H1 (cell line): Measurements from ENCODE around the gene NPHP4. TPM values are rescaled to one million over a fixed set of nuclear protein-coding genes. Genes with fewer than 3 reads are reported as not detected.

Experiments used
- CTCF ChIA-PET: fragments of 300-600 bp; sonication (Branson Sonifier 250); formaldehyde crosslinking; loops from one replicate; lab custom pipeline; 2021; ENCODE audit not compliant: partially characterized antibody; lab: Charles Lee
- POLR2A ChIA-PET: fragments of 300-600 bp; sonication (Branson Sonifier 250); formaldehyde crosslinking; loops from one replicate; lab custom pipeline; 2021; ENCODE audit warnings: inconsistent platforms; ENCODE audit not compliant: partially characterized antibody; lab: Charles Lee
- DNase-seq, 2 experiments: peaks; one replicate each; pipeline versions ENCODE4 v3.0.0 to v3.0.0-alpha.2; 2010 to 2022; ENCODE audit warnings: low spot score in 2 of 2, low read depth in 1 of 2, mixed read lengths in 1 of 2
- FAIRE-seq: peaks from 2 replicates; lab custom pipeline; 2011; peaks lifted over from hg19 to GRCh38; lab: Jason Lieb, UNC
- H2AFZ ChIP-seq: 2 replicates; pipeline ENCODE4 v1.8.1; 2012; ENCODE audit warnings: low read length, inconsistent platforms
- H2AK5ac ChIP-seq: 2 replicates; pipeline ENCODE4 v1.6.1; 2013; ENCODE audit warnings: low read depth, low read length
- H2BK120ac ChIP-seq: replicated peaks from 2 replicates; pipeline ENCODE3; 2013; ENCODE audit warnings: low read depth, low read length, inconsistent platforms
- H2BK12ac ChIP-seq: 2 replicates; pipeline ENCODE4 v1.6.1; 2013; ENCODE audit warnings: low read depth, low read length
- H2BK15ac ChIP-seq: 2 replicates; pipeline ENCODE4 v1.6.1; 2013; ENCODE audit warnings: low read length
- H2BK20ac ChIP-seq: 2 replicates; pipeline ENCODE4 v1.6.1; 2013; ENCODE audit warnings: low read length
- H2BK5ac ChIP-seq: 2 replicates; pipeline ENCODE4 v1.6.1; 2013; ENCODE audit warnings: low read depth, low read length
- H3K14ac ChIP-seq: 2 replicates; pipeline ENCODE4 v1.6.1; 2013; ENCODE audit warnings: inconsistent platforms; ENCODE audit not compliant: insufficient read length
- H3K18ac ChIP-seq: 2 replicates; pipeline ENCODE4 v1.6.1; 2013; ENCODE audit warnings: low read length; ENCODE audit errors: extremely low read depth
- H3K23ac ChIP-seq: 2 replicates; pipeline ENCODE4 v1.6.1; 2013; ENCODE audit warnings: inconsistent platforms; ENCODE audit not compliant: insufficient read length
- H3K23me2 ChIP-seq: 2 replicates; pipeline ENCODE4 v1.6.1; 2013; ENCODE audit warnings: low read depth, low read length
- H3K27ac ChIP-seq: 2 replicates; pipeline ENCODE4 v1.6.1; 2011; ENCODE audit warnings: low read depth, low read length, inconsistent platforms
- H3K27me3 ChIP-seq, 4 experiments: replicated peaks in 1 of 4; 1 replicate in 1 of 4; 2 replicates in 3 of 4; pipeline versions ENCODE4 v1.6.1 to v1.8.1; 2011 to 2013; ENCODE audit warnings: low read length in 3 of 4, mild to moderate bottlenecking in 3 of 4, inconsistent platforms in 2 of 4, mixed read lengths in 2 of 4, moderate library complexity in 1 of 4; ENCODE audit not compliant: control insufficient read depth in 3 of 4, insufficient read depth in 3 of 4; ENCODE audit errors: extremely low read depth in 1 of 4
- H3K36me3 ChIP-seq, 4 experiments: 2 replicates each; pipeline versions ENCODE4 v1.6.1 to v1.8.1; 2011 to 2013; ENCODE audit warnings: mild to moderate bottlenecking in 4 of 4, low read length in 3 of 4, moderate library complexity in 2 of 4, control low read depth in 1 of 4, inconsistent platforms in 1 of 4; ENCODE audit not compliant: insufficient read depth in 4 of 4, control insufficient read depth in 2 of 4
- H3K4ac ChIP-seq: replicated peaks from 2 replicates; pipeline ENCODE3; 2013; ENCODE audit warnings: low read length, low read depth, mixed read lengths, inconsistent platforms; ENCODE audit not compliant: insufficient read length
- H3K4me1 ChIP-seq, 4 experiments: replicated peaks in 1 of 4; 1 replicate in 1 of 4; 2 replicates in 3 of 4; pipeline versions ENCODE4 v1.6.1 to v1.8.1; 2011 to 2013; ENCODE audit warnings: low read length in 3 of 4, inconsistent platforms in 2 of 4, mixed read lengths in 1 of 4; ENCODE audit not compliant: insufficient read depth in 4 of 4, control insufficient read depth in 3 of 4
- H3K4me2 ChIP-seq, 2 experiments: 2 replicates each; pipeline versions ENCODE4 v1.6.1 to v1.8.1; 2011 to 2013; ENCODE audit warnings: low read depth in 2 of 2, low read length in 2 of 2, control low read depth in 1 of 2, inconsistent platforms in 1 of 2, mild to moderate bottlenecking in 1 of 2; ENCODE audit not compliant: insufficient read depth in 1 of 2
- H3K4me3 ChIP-seq, 4 experiments: fragments of 200-600, 300-600 bp in 1 of 4; sonication (generic), shearing (Covaris generic), sonication (Bioruptor Twin) in 1 of 4; 2 replicates each; pipeline versions ENCODE4 v1.5.1 to v1.8.1; 2011 to 2016; ENCODE audit warnings: low read length in 4 of 4, low read depth in 3 of 4, control low read depth in 2 of 4, inconsistent platforms in 2 of 4, mild to moderate bottlenecking in 2 of 4, mixed read lengths in 1 of 4, moderate library complexity in 1 of 4; ENCODE audit not compliant: insufficient read depth in 2 of 4; ENCODE audit errors: extremely low read depth in 1 of 4
- H3K56ac ChIP-seq: replicated peaks from 2 replicates; pipeline ENCODE3; 2013; ENCODE audit warnings: low read depth, mild to moderate bottlenecking, mixed read lengths, low read length, inconsistent platforms; ENCODE audit not compliant: insufficient read length
- H3K79me1 ChIP-seq: 2 replicates; pipeline ENCODE4 v1.6.1; 2013; ENCODE audit warnings: low read depth, low read length, control low read depth
- H3K79me2 ChIP-seq, 2 experiments: 2 replicates each; pipeline versions ENCODE4 v1.6.1 to v1.8.1; 2012 to 2013; ENCODE audit warnings: low read length in 2 of 2, mild to moderate bottlenecking in 2 of 2, inconsistent platforms in 1 of 2; ENCODE audit not compliant: insufficient read depth in 2 of 2, control insufficient read depth in 1 of 2
- H3K9ac ChIP-seq, 4 experiments: replicated peaks in 1 of 4; 1 replicate in 1 of 4; 2 replicates in 3 of 4; pipeline versions ENCODE4 v1.6.1 to v1.8.1; 2011 to 2013; ENCODE audit warnings: low read depth in 3 of 4, low read length in 3 of 4, control low read depth in 2 of 4, mild to moderate bottlenecking in 2 of 4, moderate library complexity in 2 of 4, inconsistent platforms in 1 of 4; ENCODE audit errors: extremely low read depth in 1 of 4
- H3K9me3 ChIP-seq, 2 experiments: 2 replicates each; pipeline versions ENCODE4 v1.6.1 to v1.8.1; 2012 to 2013; ENCODE audit warnings: mild to moderate bottlenecking in 2 of 2, moderate library complexity in 2 of 2, control low read depth in 1 of 2, inconsistent platforms in 1 of 2, low read depth in 1 of 2, low read length in 1 of 2, mixed read lengths in 1 of 2; ENCODE audit not compliant: insufficient read depth in 2 of 2
- H4K20me1 ChIP-seq, 2 experiments: replicated peaks in 1 of 2; 2 replicates each; pipeline versions ENCODE3 to v1.8.1; 2011 to 2013; ENCODE audit warnings: inconsistent platforms in 2 of 2, low read length in 2 of 2, mild to moderate bottlenecking in 1 of 2; ENCODE audit not compliant: insufficient read depth in 2 of 2, control insufficient read depth in 1 of 2
- H4K5ac ChIP-seq: 2 replicates; pipeline ENCODE4 v1.6.1; 2013; ENCODE audit warnings: low read length, low read depth, mixed read lengths, inconsistent platforms; ENCODE audit not compliant: insufficient read length
- H4K8ac ChIP-seq: 2 replicates; pipeline ENCODE4 v1.8.0; 2013; ENCODE audit warnings: mild to moderate bottlenecking, moderate library complexity, low read length, inconsistent platforms; ENCODE audit not compliant: insufficient read depth; ENCODE audit errors: extremely low read depth
- H4K91ac ChIP-seq: replicated peaks from 2 replicates; pipeline ENCODE3; 2013; ENCODE audit warnings: low read length, mixed read lengths, inconsistent platforms; ENCODE audit not compliant: insufficient read length
- CBX5 ChIP-seq: fragments of 300-800, 300-1000 bp; sonication (generic); IDR thresholded peaks from 2 replicates; pipeline ENCODE4 v1.7.1; 2016; ENCODE audit warnings: antibody characterized with exemption, low read length, low read depth
- HDAC6 ChIP-seq: IDR thresholded peaks from one replicate; pipeline ENCODE4 v1.7.1; 2012; ENCODE audit warnings: low read depth, mild to moderate bottlenecking, inconsistent platforms, low read length, moderate library complexity
- JUND ChIP-seq: IDR thresholded peaks from 2 replicates; pipeline ENCODE4 v1.6.1; 2011; ENCODE audit warnings: mild to moderate bottlenecking, improper control_type of control experiment, low read length
- POLR2A ChIP-seq, 2 experiments: IDR thresholded peaks; 1 replicate in 1 of 2; 2 replicates in 1 of 2; pipeline ENCODE4 v1.6.1; 2011; ENCODE audit warnings: low read depth in 2 of 2, low read length in 2 of 2, mild to moderate bottlenecking in 2 of 2; ENCODE audit errors: control extremely low read depth in 1 of 2
- SP1 ChIP-seq: IDR thresholded peaks from 2 replicates; pipeline ENCODE4 v1.6.1; 2011; ENCODE audit warnings: low read depth, low read length
- TCF12 ChIP-seq: IDR thresholded peaks from 2 replicates; pipeline ENCODE4 v1.6.1; 2011; ENCODE audit warnings: low read depth, mild to moderate bottlenecking, low read length
- WGBS, 2 experiments: shearing (Covaris generic) in 1 of 2; methylation state at CpG; one replicate each; pipeline versions ENCODE4 v1.1.6 to v1.1.7; 2013 to 2015; ENCODE audit warnings: low lambda C conversion rate in 2 of 2, mixed read lengths in 2 of 2, inconsistent platforms in 1 of 2, low coverage in 1 of 2, missing lambda C conversion rate in 1 of 2; ENCODE audit not compliant: insufficient replicate concordance in 2 of 2, insufficient coverage in 1 of 2, insufficient read length in 1 of 2; ENCODE audit errors: extremely low coverage in 1 of 2, missing lambda C conversion rate in 1 of 2; 5-methylcytosine and 5-hydroxymethylcytosine counted together
- polyA plus RNA-seq, 7 experiments: library from polyadenylated mRNA; depleted of rRNA in 3 of 7; stranded (reverse) in 5 of 7; unstranded in 2 of 7; fragments of >200 nt in 5 of 7; fragments of 200-250 nt in 2 of 7; gene quantifications; 1 replicate in 5 of 7; 2 replicates in 1 of 7; 4 replicates in 1 of 7; pipeline versions ENCODE4 v1.2.1 to v1.2.3, GENCODE V29; 2011 to 2013; ENCODE audit warnings: missing spikeins in 2 of 7, mixed read lengths in 2 of 7
- total RNA-seq: library from RNA; stranded (reverse); fragmentation: NEBNext Ultra II Directional; extraction: Animal tissue kit (Norgen Biotek cat#: 25700); gene quantifications from 2 replicates; pipeline ENCODE4 v1.2.1, GENCODE V29; 2021

The NPHP4 gene
- total and polyA plus RNA-seq, 2 of the 8 experiments (the other 6 are each of a cell fraction or from before 2014, with no cell fraction given) = 5.8 to 14.0 TPM

- CTCF ChIA-PET = interaction anchor here (0.6 to 1.8 kb wide), 5 partner anchors 9 to 125 kb away, joined by 3 to 7 read pairs (median 3); no protein-coding TSS in a partner anchor
- DNase-seq = no peak
- peaks cover 3% of the 10 kb centered on the region; the same call in 1 of the 2 replicates for H3K79me1 ChIP-seq
- H2AFZ ChIP-seq = no peak overlapping the region
- no peak overlapping the region for H3K18ac ChIP-seq
- no peak overlapping the region for H2BK20ac ChIP-seq
- H3K27ac ChIP-seq = no peak overlapping the region
- H3K9ac ChIP-seq = no peak overlapping the region
- POLR2A ChIA-PET = no interaction called here
- FAIRE-seq = no peak
- no peak overlapping the region for H4K91ac ChIP-seq
- 91% methylated on average over 5 of the region's 5 CpGs; no CpG with 5 or more reads in 1 of the 2 experiments for WGBS, 2 experiments
- H4K5ac ChIP-seq = no peak overlapping the region
- H3K36me3 ChIP-seq = no peaks in the 10 kb centered on the region
- H3K14ac ChIP-seq = no peak overlapping the region
- peaks cover 0 to 5% (median 2%) of the 10 kb centered on the region in 4 experiments; a peak in 4 of 7 replicates for H3K27me3 ChIP-seq
- peaks cover 0 to 11% of the 10 kb centered on the region in 2 experiments for H4K20me1 ChIP-seq
- H3K79me2 ChIP-seq = no peaks in the 10 kb centered on the region; a peak in 1 of 4 replicates
- H2BK5ac ChIP-seq = no peak overlapping the region
- no peak overlapping the region for H3K23ac ChIP-seq
- H3K4ac ChIP-seq = no peak overlapping the region
- H3K23me2 ChIP-seq = peaks cover 12% of the 10 kb centered on the region; the same call in 1 of the 2 replicates
- H3K4me3 ChIP-seq = no peak overlapping the region
- H4K8ac ChIP-seq = no peak overlapping the region
- H2BK15ac ChIP-seq = no peak overlapping the region
- H3K4me2 ChIP-seq = no peak overlapping the region
- no peak overlapping the region for H2BK12ac ChIP-seq
- no peak overlapping the region for H2BK120ac ChIP-seq
- no peak overlapping the region for H3K56ac ChIP-seq
- peaks cover 0 to 22% (median 9%) of the 10 kb centered on the region in 4 experiments; a peak in 5 of 7 replicates for H3K4me1 ChIP-seq
- no peak overlapping the region for H2AK5ac ChIP-seq
- H3K9me3 ChIP-seq = no peaks in the 10 kb centered on the region
- TF ChIP-seq JUND (no peak), SP1 (no peak), CBX5 (no peak), TCF12 (no peak), HDAC6 (no peak), POLR2A (IDR thresholded peaks at IDR 0.05; ENCODE audit: control extremely low read depth in 1 of 2, low read depth in 2 of 2, low read length in 2 of 2) (no peak)
These were observed 37.1 kb upstream of the NPHP4 start for GRCh38 chr1:6029351-6029750.
